GM19395 (cell line): ENCODE measurements around the gene FOXL2NB.
"Not testable (repeated sequence)": the region's sequence is repeated elsewhere in the genome, so short reads cannot be mapped to it uniquely, and the experiment has no call there.

ENCODE experiments used
- ATAC-seq: cut with Tn5 transposase; IDR thresholded peaks from one replicate; pipeline ENCODE4 v1.9.1; 2021; ENCODE audit warnings: mild to moderate bottlenecking, moderate library complexity; ENCODE audit not compliant: unreplicated experiment

FOXL2NB gene

GRCh38 chr3:138946663-138947494 lies at the start of gene FOXL2NB, which contains the start of gene FOXL2:
TSS of gene FOXL2NB (plus strand) at chr3:138947217. CDS start at chr3:138947365, 148 bp downstream.
TSS of gene FOXL2 (minus strand) at chr3:138947137. CDS start at chr3:138946722, 415 bp downstream.
- no peak for ATAC-seq

- ATAC-seq = no peak
Observed at GRCh38 chr3:138898301-138898700, 48.7 kb upstream of the FOXL2NB start.

GRCh38 chr3:138898708-138899107 lies 48.3 kb upstream of the FOXL2NB start:
- ATAC-seq = no peak

- ATAC-seq = no peak
Observed at GRCh38 chr3:138899351-138899991, 47.5 kb upstream of the FOXL2NB start.

- ATAC-seq = no peak
Observed at GRCh38 chr3:138901567-138901966, 45.5 kb upstream of the FOXL2NB start.

GRCh38 chr3:138902171-138902570 lies 44.8 kb upstream of the FOXL2NB start:
- no peak for ATAC-seq

- no peak for ATAC-seq
Observed at GRCh38 chr3:138907539-138907938, 39.5 kb upstream of the FOXL2NB start.

- no peak for ATAC-seq
Observed at GRCh38 chr3:138908846-138909245, 38.2 kb upstream of the FOXL2NB start.

GRCh38 chr3:138909904-138910303 lies 37.1 kb upstream of the FOXL2NB start:
- ATAC-seq = no peak

- ATAC-seq = no peak
Observed at GRCh38 chr3:138911621-138912020, 35.4 kb upstream of the FOXL2NB start.

GRCh38 chr3:138912237-138912636 lies 34.8 kb upstream of the FOXL2NB start:
- no peak for ATAC-seq

- no peak for ATAC-seq
Observed at GRCh38 chr3:138913766-138914165, 33.3 kb upstream of the FOXL2NB start.

GRCh38 chr3:138914870-138915502 lies 32.0 kb upstream of the FOXL2NB start:
- ATAC-seq = peak; percentile 38

- peak; percentile 88 for ATAC-seq
Observed at GRCh38 chr3:138915503-138916498, 31.2 kb upstream of the FOXL2NB start.

- no peak for ATAC-seq
Observed at GRCh38 chr3:138916824-138917223, 30.2 kb upstream of the FOXL2NB start.

- ATAC-seq = no peak
Observed at GRCh38 chr3:138919325-138919724, 27.7 kb upstream of the FOXL2NB start.

- ATAC-seq = no peak
Observed at GRCh38 chr3:138921316-138922292, 25.4 kb upstream of the FOXL2NB start.

GRCh38 chr3:138922400-138922799 lies 24.6 kb upstream of the FOXL2NB start:
- not testable (repeated sequence) for ATAC-seq

GRCh38 chr3:138923531-138923994 lies 23.5 kb upstream of the FOXL2NB start:
- ATAC-seq = peak; percentile 95
